Keratinocyte (primary cell): Measurements from ENCODE around the gene DPYSL4. TPM values are rescaled to one million over a fixed set of nuclear protein-coding genes. Genes with fewer than 3 reads are reported as not detected.

Experiments
- DNase-seq: peaks from one replicate; pipeline ENCODE4 v3.0.0-alpha.2; 2011; ENCODE audit warnings: low read depth, missing footprints, low spot score
- FAIRE-seq: peaks from 2 replicates; lab custom pipeline; 2011; peaks lifted over from hg19 to GRCh38; lab: Jason Lieb, UNC
- H2AFZ ChIP-seq: 2 replicates; pipeline ENCODE4 v1.6.0; 2012; ENCODE audit warnings: low read length, control low read depth, inconsistent platforms; ENCODE audit not compliant: control insufficient read depth
- H3K27ac ChIP-seq: 2 replicates; pipeline ENCODE4 v1.5.1; 2011; ENCODE audit warnings: low read length; ENCODE audit not compliant: control insufficient read depth, insufficient read depth
- H3K27me3 ChIP-seq: 3 replicates; pipeline ENCODE4 v1.6.0; 2011; ENCODE audit warnings: low read length; ENCODE audit not compliant: control insufficient read depth, insufficient read depth; ENCODE audit errors: extremely low read depth
- H3K36me3 ChIP-seq, 2 experiments: 2 replicates in 1 of 2; 3 replicates in 1 of 2; pipeline ENCODE4 v1.5.1; 2011; ENCODE audit warnings: low read length in 2 of 2, mild to moderate bottlenecking in 1 of 2; ENCODE audit not compliant: control insufficient read depth in 2 of 2, insufficient read depth in 2 of 2; ENCODE audit errors: extremely low read depth in 1 of 2
- H3K4me1 ChIP-seq: 3 replicates; pipeline ENCODE4 v1.5.1; 2011; ENCODE audit warnings: low read length; ENCODE audit not compliant: control insufficient read depth, insufficient read depth; ENCODE audit errors: extremely low read depth
- H3K4me2 ChIP-seq: 3 replicates; pipeline ENCODE4 v1.6.0; 2011; ENCODE audit warnings: low read depth, low read length; ENCODE audit not compliant: control insufficient read depth, insufficient read depth; ENCODE audit errors: extremely low read depth
- H3K4me3 ChIP-seq, 3 experiments: fragments of 200-600 bp in 1 of 3; sonication (generic) in 1 of 3; 2 replicates in 2 of 3; 3 replicates in 1 of 3; pipeline ENCODE4 v1.5.1; 2011 to 2016; ENCODE audit warnings: low read length in 3 of 3, mild to moderate bottlenecking in 3 of 3, control low read depth in 2 of 3, inconsistent platforms in 1 of 3, low read depth in 1 of 3, mixed read lengths in 1 of 3, mixed run types in 1 of 3, moderate library complexity in 1 of 3; ENCODE audit not compliant: control insufficient read depth in 2 of 3, insufficient read depth in 2 of 3; ENCODE audit errors: extremely low read depth in 1 of 3
- H3K79me2 ChIP-seq: 2 replicates; pipeline ENCODE4 v1.6.0; 2012; ENCODE audit warnings: low read length; ENCODE audit not compliant: control insufficient read depth, insufficient read depth
- H3K9ac ChIP-seq: 3 replicates; pipeline ENCODE4 v1.6.0; 2011; ENCODE audit warnings: low read length; ENCODE audit not compliant: control insufficient read depth, insufficient read depth; ENCODE audit errors: extremely low read depth
- H3K9me1 ChIP-seq: 3 replicates; pipeline ENCODE4 v1.6.0; 2011; ENCODE audit warnings: low read length; ENCODE audit not compliant: control insufficient read depth, insufficient read depth; ENCODE audit errors: extremely low read depth
- H3K9me3 ChIP-seq: 2 replicates; pipeline ENCODE4 v1.5.1; 2012; ENCODE audit warnings: low read depth, low read length; ENCODE audit not compliant: control insufficient read depth
- H4K20me1 ChIP-seq: 3 replicates; pipeline ENCODE4 v1.6.0; 2011; ENCODE audit warnings: low read length; ENCODE audit not compliant: control insufficient read depth, insufficient read depth; ENCODE audit errors: extremely low read depth
- CTCF ChIP-seq, 3 experiments: IDR thresholded peaks in 1 of 3; conservative IDR thresholded peaks in 1 of 3; optimal IDR thresholded peaks in 1 of 3; 2 replicates in 2 of 3; 3 replicates in 1 of 3; pipeline versions ENCODE3 to v1.5.1; 2011; ENCODE audit warnings: low read length in 3 of 3, mild to moderate bottlenecking in 3 of 3, moderate library complexity in 2 of 3, control low read depth in 1 of 3, inconsistent platforms in 1 of 3; ENCODE audit not compliant: insufficient read depth in 2 of 3; ENCODE audit errors: extremely low read depth in 1 of 3
- EZH2 ChIP-seq: IDR thresholded peaks from one replicate; pipeline ENCODE4 v1.6.1; 2012; ENCODE audit warnings: inconsistent platforms, mild to moderate bottlenecking, low read length, moderate library complexity
- dilution Hi-C: fragments of 300-500 bp; cut with MboI; formaldehyde crosslinking; loops from one replicate; pipeline ENCODE4 v1.7.0; 2020; ENCODE audit warnings: low sequenced_read_pairs; ENCODE audit not compliant: extremely low pct_ligation_motif_present
- polyA plus RNA-seq, 5 experiments: library from polyadenylated mRNA; depleted of rRNA in 3 of 5; stranded (reverse) in 3 of 5; stranded (forward) in 1 of 5; unstranded in 1 of 5; fragments of >200 nt; gene quantifications; 1 replicate in 1 of 5; 2 replicates in 3 of 5; 3 replicates in 1 of 5; pipeline versions ENCODE4 v1.2.1 to v1.2.3, GENCODE V29; 2011 to 2012; ENCODE audit warnings: missing spikeins in 2 of 5, low read depth in 1 of 5, low replicate concordance in 1 of 5

Gene DPYSL4
- polyA plus RNA-seq, 1 donor (not counting 4 experiments of a cell fraction or from before 2014, with no cell fraction given), result 7.4 TPM

GRCh38 chr10:132185601-132186487 is 904 bp upstream of the DPYSL4 start:
- Histone ChIP-seq H3K27me3 (peaks cover 52% of the 10 kb centered on the region), H4K20me1 (no peaks in the 10 kb centered on the region), H3K27ac (no peak overlapping the region), H3K79me2 (peaks cover 3% of the 10 kb centered on the region), H3K4me3 (peak overlapping the region in 1 of 3 experiments; percentile 32), H3K4me2 (peak overlapping the region; percentile 56), H3K9ac (no peak overlapping the region), H3K9me1 (no peaks in the 10 kb centered on the region), H3K36me3 (no peaks in the 10 kb centered on the region), H2AFZ (no peak overlapping the region), H3K9me3 (no peaks in the 10 kb centered on the region), H3K4me1 (no peaks in the 10 kb centered on the region)
- DNase-seq, result no peak
- no peak for FAIRE-seq
- dilution Hi-C loops, result no loop called here
- peak; percentile 32 for TF ChIP-seq EZH2
- TF ChIP-seq CTCF (optimal IDR thresholded peaks at IDR 0.05 in 1 of 3, IDR thresholded peaks at IDR 0.05 in 1 of 3, conservative IDR thresholded peaks at IDR 0.05 in 1 of 3; ENCODE audit: extremely low read depth in 1 of 3, insufficient read depth in 2 of 3, low read length in 3 of 3), result no peak

- H3K36me3 ChIP-seq, result no peaks in the 10 kb centered on the region
- H3K9ac ChIP-seq, result peak overlapping the region; percentile 52
- FAIRE-seq (no peak), DNase-seq (no peak)
- H3K27ac ChIP-seq, result no peak overlapping the region
- H3K4me3 ChIP-seq, result peak overlapping the region in 2 of 3 experiments; percentile 45 to 70
- TF ChIP-seq EZH2 (no peak), CTCF (optimal IDR thresholded peaks at IDR 0.05 in 1 of 3, IDR thresholded peaks at IDR 0.05 in 1 of 3, conservative IDR thresholded peaks at IDR 0.05 in 1 of 3; ENCODE audit: extremely low read depth in 1 of 3, insufficient read depth in 2 of 3, low read length in 3 of 3) (no peak)
- H3K4me1 ChIP-seq, result no peaks in the 10 kb centered on the region
- no peaks in the 10 kb centered on the region for H4K20me1 ChIP-seq
- no peaks in the 10 kb centered on the region for H3K9me3 ChIP-seq
- H3K79me2 ChIP-seq, result peaks cover 3% of the 10 kb centered on the region
- peaks cover 45% of the 10 kb centered on the region for H3K27me3 ChIP-seq
- peak overlapping the region; percentile 60 for H3K4me2 ChIP-seq
- dilution Hi-C loops, result no loop called here
- H3K9me1 ChIP-seq, result no peaks in the 10 kb centered on the region
- peak overlapping the region; percentile 9 for H2AFZ ChIP-seq
Observed at GRCh38 chr10:132187430-132188138, 836 bp downstream of the DPYSL4 start.
